Gastroesophageal sphincter (tissue), 4 donors: ENCODE measurements around the gene MIPOL1. TPM values are rescaled to one million over a fixed set of nuclear protein-coding genes. Genes with fewer than 3 reads are reported as not detected.

Source experiments
- ATAC-seq: fragments of 150-250 bp; one replicate; pipeline ENCODE4 v1.9.1; 2016; ENCODE audit warnings: mild to moderate bottlenecking, moderate library complexity
- H3K27ac ChIP-seq, 4 donors: fragments of 200-600 bp; sonication (generic) in 3 of 4; 1 replicate in 3 of 4; 2 replicates in 1 of 4; pipeline ENCODE4 v1.5.1; 2016 to 2019
- H3K27me3 ChIP-seq: fragments of 200-600 bp; sonication (generic); one replicate; pipeline ENCODE4 v1.5.1; 2019
- H3K36me3 ChIP-seq, 2 donors: fragments of 200-600 bp; sonication (generic); one replicate each; pipeline ENCODE4 v1.5.1; 2019; ENCODE audit warnings: control low read depth in 1 of 2
- H3K4me1 ChIP-seq, 3 donors: fragments of 200-600 bp; sonication (generic); 1 replicate in 2 of 3; 2 replicates in 1 of 3; pipeline ENCODE4 v1.5.1; 2016 to 2019; ENCODE audit warnings: control low read depth in 2 of 3
- H3K4me3 ChIP-seq, 2 donors: fragments of 200-600 bp; sonication (generic); one replicate each; pipeline ENCODE4 v1.5.1; 2019; ENCODE audit warnings: mild to moderate bottlenecking in 1 of 2, moderate library complexity in 1 of 2
- H3K9me3 ChIP-seq, 3 donors: fragments of 200-600 bp; sonication (generic); one replicate each; pipeline ENCODE4 v1.5.1; 2017 to 2019; ENCODE audit warnings: control low read depth in 2 of 3
- EP300 ChIP-seq: sonication (generic); formaldehyde crosslinking; IDR thresholded peaks from one replicate; pipeline ENCODE4 v1.6.1; 2017; ENCODE audit warnings: antibody characterized with exemption, mild to moderate bottlenecking
- POLR2A ChIP-seq, 2 donors: fragments of 450-650 bp; IDR thresholded peaks; one replicate each; pipeline ENCODE4 v1.6.1; 2017; ENCODE audit warnings: antibody characterized with exemption in 2 of 2, mild to moderate bottlenecking in 2 of 2, moderate library complexity in 1 of 2
- POLR2AphosphoS5 ChIP-seq: sonication (generic); formaldehyde crosslinking; IDR thresholded peaks from one replicate; pipeline ENCODE4 v1.6.1; 2017; ENCODE audit warnings: antibody characterized with exemption
- WGBS, 2 donors: methylation state at CpG; one replicate each; pipeline ENCODE4 v1.1.5; 2018; ENCODE audit warnings: low coverage in 1 of 2; 5-methylcytosine and 5-hydroxymethylcytosine counted together
- total RNA-seq, 4 donors: library from RNA; depleted of rRNA; stranded (reverse); fragments of >200 nt; gene quantifications; one replicate each; pipeline ENCODE4 v1.1.0, GENCODE V29; 2016
- TF ChIP-seq, protein P1 (sequence below), 4 experiments: fragments of 200-600 bp in 2 of 4; fragments of 450-650 bp in 2 of 4; sonication (generic) in 1 of 4; IDR thresholded peaks; one replicate each; pipeline ENCODE4 v1.5.1; 2017 to 2019; ENCODE audit warnings: antibody characterized with exemption in 4 of 4, mild to moderate bottlenecking in 2 of 4, moderate library complexity in 2 of 4

The MIPOL1 gene
- total RNA-seq, 4 donors from 2014 or later, result 10.6 to 32.8 (median 19.4) TPM

DNA sequence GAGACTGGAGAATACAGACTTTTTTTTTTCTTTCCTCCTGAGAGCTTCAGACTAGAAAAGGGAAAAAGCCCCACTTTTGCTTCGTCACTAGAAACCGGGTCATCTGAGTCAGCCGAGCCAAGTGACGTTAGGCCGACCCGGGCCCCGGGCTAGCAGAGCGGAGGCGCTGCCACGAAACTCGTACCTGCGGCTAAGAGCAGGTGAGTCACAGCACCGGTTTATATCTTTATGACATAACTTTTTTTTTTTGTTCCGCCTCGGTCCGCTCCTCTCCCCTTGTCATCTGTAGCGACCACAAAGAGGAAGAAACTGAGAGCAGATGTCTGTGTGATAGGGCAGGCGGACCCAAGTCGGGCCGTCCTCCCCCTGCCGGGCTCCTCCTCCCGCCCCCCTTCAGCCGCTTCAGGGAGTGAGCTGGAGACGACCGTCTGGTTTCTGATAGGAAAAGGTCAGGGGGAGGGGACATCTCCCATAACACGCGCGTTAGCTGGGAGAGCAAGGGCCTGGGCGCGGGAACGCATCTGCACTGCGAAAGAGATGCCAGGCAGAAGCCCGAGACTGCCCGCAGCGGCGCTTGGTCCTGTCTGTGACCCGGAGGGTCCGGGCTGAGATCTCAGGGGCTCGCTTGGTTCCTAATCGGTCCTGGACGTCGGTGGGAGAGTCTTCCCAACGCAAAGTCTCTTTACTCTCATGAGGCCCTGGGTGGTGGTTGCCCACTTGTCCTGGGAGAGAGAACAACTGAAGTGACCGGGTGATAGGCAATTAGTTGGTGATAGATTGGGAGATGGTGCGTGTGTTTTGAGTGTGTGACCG is 398.3 kb downstream of the MIPOL1 start:
- H3K27me3 ChIP-seq, result peaks cover 100% of the 10 kb centered on the region
- no peak overlapping the region for H3K27ac ChIP-seq
- TF ChIP-seq POLR2AphosphoS5 (no peak), EP300 (no peak), POLR2A (IDR thresholded peaks at IDR 0.05) (no peak)
- TF ChIP-seq, protein P1, sequence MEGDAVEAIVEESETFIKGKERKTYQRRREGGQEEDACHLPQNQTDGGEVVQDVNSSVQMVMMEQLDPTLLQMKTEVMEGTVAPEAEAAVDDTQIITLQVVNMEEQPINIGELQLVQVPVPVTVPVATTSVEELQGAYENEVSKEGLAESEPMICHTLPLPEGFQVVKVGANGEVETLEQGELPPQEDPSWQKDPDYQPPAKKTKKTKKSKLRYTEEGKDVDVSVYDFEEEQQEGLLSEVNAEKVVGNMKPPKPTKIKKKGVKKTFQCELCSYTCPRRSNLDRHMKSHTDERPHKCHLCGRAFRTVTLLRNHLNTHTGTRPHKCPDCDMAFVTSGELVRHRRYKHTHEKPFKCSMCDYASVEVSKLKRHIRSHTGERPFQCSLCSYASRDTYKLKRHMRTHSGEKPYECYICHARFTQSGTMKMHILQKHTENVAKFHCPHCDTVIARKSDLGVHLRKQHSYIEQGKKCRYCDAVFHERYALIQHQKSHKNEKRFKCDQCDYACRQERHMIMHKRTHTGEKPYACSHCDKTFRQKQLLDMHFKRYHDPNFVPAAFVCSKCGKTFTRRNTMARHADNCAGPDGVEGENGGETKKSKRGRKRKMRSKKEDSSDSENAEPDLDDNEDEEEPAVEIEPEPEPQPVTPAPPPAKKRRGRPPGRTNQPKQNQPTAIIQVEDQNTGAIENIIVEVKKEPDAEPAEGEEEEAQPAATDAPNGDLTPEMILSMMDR (IDR thresholded peaks at IDR 0.05), result no peak
- 4 to 13% methylated on average over 11 to 27 of the region's 46 CpGs for WGBS, 2 donors
- peak overlapping the region in 1 of 2 donors; percentile 49 for H3K4me3 ChIP-seq
- H3K36me3 ChIP-seq, result no peaks in the 10 kb centered on the region
- H3K9me3 ChIP-seq, result peaks cover 0 to 8% (median 0%) of the 10 kb centered on the region in 3 donors
- peaks cover 0 to 73% (median 21%) of the 10 kb centered on the region in 3 donors for H3K4me1 ChIP-seq
- ATAC-seq, result no peak

DNA sequence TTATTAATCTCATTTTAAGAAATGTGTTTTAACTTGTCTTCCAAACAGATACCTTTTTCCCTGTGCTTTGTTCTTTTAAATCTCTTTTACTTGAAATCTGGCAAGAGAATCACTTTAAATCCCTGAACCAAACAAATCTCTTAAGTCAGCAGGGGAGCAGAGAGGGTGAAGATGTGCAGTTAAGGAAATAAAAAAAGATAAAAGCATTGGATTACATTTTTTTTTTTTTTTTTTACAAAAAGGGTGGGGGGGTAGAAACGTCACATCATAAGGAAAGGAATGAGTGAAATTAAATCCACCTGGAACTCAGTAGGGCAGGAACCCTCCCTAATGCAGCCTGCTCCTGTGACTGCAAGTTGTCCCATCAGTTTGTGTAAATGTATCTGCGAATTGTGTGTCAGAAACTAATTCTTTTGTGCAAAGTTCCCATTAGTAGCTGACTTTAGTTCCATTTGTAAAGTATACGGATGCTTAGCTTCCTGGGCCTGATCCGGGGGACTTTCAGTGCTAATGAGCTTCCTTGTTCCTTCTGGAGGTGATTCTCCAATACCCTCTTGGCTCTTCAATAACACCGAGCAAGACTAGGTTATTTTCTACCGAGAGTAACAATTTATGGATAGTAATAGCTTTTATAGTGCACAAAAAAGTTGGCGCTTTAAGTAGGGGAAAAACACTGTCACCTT is 399.2 kb downstream of the MIPOL1 start:
- ATAC-seq, result no peak
- Histone ChIP-seq H3K4me1 (peaks cover 0 to 64% (median 19%) of the 10 kb centered on the region in 3 donors), H3K27ac (no peak overlapping the region), H3K9me3 (peaks cover 0 to 5% (median 0%) of the 10 kb centered on the region in 3 donors), H3K36me3 (no peaks in the 10 kb centered on the region), H3K4me3 (no peak overlapping the region), H3K27me3 (peaks cover 100% of the 10 kb centered on the region)
- WGBS, 2 donors, result 12 to 23% methylated on average over 7 of the region's 7 CpGs
- TF ChIP-seq, protein P1 (IDR thresholded peaks at IDR 0.05), result no peak

DNA sequence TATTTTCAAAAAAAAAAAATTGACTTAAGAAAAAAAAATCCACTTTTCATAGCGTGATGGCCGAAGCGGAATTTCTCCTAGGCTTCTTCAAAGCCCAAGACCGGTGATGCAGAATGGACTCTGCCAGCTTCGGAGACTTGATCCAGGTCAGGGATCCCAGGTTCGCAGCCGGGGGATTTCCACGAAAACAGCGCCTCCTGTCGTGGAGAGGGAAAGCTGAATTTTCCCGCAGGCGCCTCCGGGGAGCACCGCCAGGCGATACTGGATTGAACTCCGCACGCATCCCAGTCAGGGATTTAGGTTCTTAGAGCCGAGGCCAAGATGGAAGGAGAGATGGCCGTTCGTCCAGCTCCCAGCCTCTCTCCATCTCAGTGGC is 399.8 kb downstream of the MIPOL1 start:
- 11 to 22% methylated on average over 3 to 18 of the region's 20 CpGs for WGBS, 2 donors
- Histone ChIP-seq H3K27ac (no peak overlapping the region), H3K9me3 (no peaks in the 10 kb centered on the region), H3K4me1 (peaks cover 0 to 58% (median 19%) of the 10 kb centered on the region in 3 donors), H3K4me3 (no peak overlapping the region), H3K36me3 (no peaks in the 10 kb centered on the region), H3K27me3 (peaks cover 100% of the 10 kb centered on the region)
- ATAC-seq, result no peak
- TF ChIP-seq POLR2AphosphoS5 (no peak), POLR2A (IDR thresholded peaks at IDR 0.05) (no peak), EP300 (no peak)
- TF ChIP-seq, protein P1 (IDR thresholded peaks at IDR 0.05), result no peak

DNA sequence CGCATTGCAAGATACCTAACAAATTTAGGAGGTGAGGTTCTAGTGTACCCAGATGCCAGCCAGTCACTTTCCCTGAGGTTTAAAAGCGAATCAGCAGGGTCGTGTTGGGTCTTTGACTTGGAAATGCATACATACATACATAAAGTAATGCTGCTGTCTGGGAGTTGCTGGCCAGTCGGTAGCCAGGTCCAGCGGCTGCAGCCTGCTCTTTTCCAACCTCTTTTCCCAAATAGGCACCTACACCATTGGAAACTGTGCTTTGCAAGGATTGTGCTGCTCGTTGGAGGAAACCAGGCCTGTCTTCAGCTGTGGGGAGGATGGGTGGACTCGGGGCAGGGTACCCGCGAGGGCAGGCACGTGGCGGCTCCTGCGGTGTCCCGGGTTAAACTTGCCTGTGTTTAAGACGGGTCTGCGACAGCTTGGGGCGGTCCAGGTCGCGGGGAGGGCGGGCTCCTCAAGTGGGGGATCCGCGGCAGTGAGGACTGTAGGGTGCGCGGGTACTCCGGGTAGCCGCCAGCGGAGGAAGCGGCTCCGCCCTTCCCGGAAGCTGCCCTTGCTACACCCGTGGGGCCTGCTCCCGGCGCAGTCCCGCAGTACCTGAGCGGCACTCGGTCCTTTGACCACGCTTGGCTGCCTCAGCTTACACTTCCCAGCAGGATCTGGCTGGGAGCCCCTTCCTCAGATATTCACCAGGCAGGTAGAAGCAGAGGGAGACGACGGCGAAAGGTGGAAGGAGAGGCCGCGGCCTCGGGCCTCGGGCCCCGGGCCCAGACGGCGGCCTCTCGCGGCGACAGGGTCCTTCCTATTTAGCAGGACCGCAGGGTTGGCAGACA is 400.4 kb downstream of the MIPOL1 start:
- peaks cover 100% of the 10 kb centered on the region for H3K27me3 ChIP-seq
- H3K4me1 ChIP-seq, result peaks cover 0 to 57% (median 19%) of the 10 kb centered on the region in 3 donors
- no peak for ATAC-seq
- no peak overlapping the region for H3K27ac ChIP-seq
- no peaks in the 10 kb centered on the region for H3K36me3 ChIP-seq
- TF ChIP-seq, protein P1 (IDR thresholded peaks at IDR 0.05), result no peak
- TF ChIP-seq EP300 (no peak), POLR2A (IDR thresholded peaks at IDR 0.05) (no peak), POLR2AphosphoS5 (no peak)
- H3K4me3 ChIP-seq, result peak overlapping the region in 1 of 2 donors; percentile 18
- no peaks in the 10 kb centered on the region for H3K9me3 ChIP-seq
- WGBS, 2 donors, result 11% methylated on average over 4 of the region's 50 CpGs; no CpG with 5 or more reads in 1 of the 2 donors
